Panc1 (cell line): ENCODE results near the gene GMDS. TPM values are rescaled to one million over a fixed set of nuclear protein-coding genes. Genes with fewer than 3 reads are reported as not detected.

Experiments used
- ATAC-seq: fragments of 200-7000 bp; cut with Tn5 transposase; 2 replicates; pipeline ENCODE4 v1.9.1; 2020; ENCODE audit warnings: mild to moderate bottlenecking, moderate library complexity
- BruUV-seq: library from RNA; stranded (reverse); fragments of 400-500 nt; replicated peaks from 2 replicates; lab custom pipeline; 2021; lab: Mats Ljungman, UMichigan
- CTCF ChIA-PET: fragments of 300-600 bp; sonication (Branson Sonifier 250); formaldehyde crosslinking; loops from one replicate; lab custom pipeline; 2022; ENCODE audit warnings: antibody characterized with exemption; lab: Charles Lee
- POLR2A ChIA-PET: fragments of 300-600 bp; sonication (Branson Sonifier 250); formaldehyde crosslinking; loops from one replicate; lab custom pipeline; 2022; ENCODE audit warnings: antibody characterized with exemption; lab: Charles Lee
- DNase-seq: peaks from one replicate; pipeline ENCODE4 v3.0.0-alpha.2; 2010; ENCODE audit warnings: low read depth, low spot score
- H3K27ac ChIP-seq: 2 replicates; pipeline ENCODE4 v1.5.1; 2011; ENCODE audit warnings: mild to moderate bottlenecking, low read length, inconsistent platforms
- H3K27me3 ChIP-seq: fragments of 200-500 bp; sonication (Bioruptor generic); 2 replicates; pipeline ENCODE4 v1.6.0; 2014; ENCODE audit warnings: low read length, inconsistent platforms; ENCODE audit not compliant: control insufficient read depth, insufficient read depth
- H3K36me3 ChIP-seq: fragments of 200-500 bp; sonication (Bioruptor generic); 2 replicates; pipeline ENCODE4 v1.5.1; 2014; ENCODE audit warnings: inconsistent platforms, mild to moderate bottlenecking, low read length, moderate library complexity; ENCODE audit not compliant: control insufficient read depth, insufficient read depth
- H3K4me1 ChIP-seq: 2 replicates; pipeline ENCODE4 v1.5.1; 2011; ENCODE audit warnings: inconsistent platforms, mild to moderate bottlenecking, low read length, moderate library complexity; ENCODE audit not compliant: control insufficient read depth, insufficient read depth
- H3K4me3 ChIP-seq, 2 experiments: 2 replicates each; pipeline ENCODE4 v1.5.1; 2011 to 2012; ENCODE audit warnings: low read depth in 2 of 2, low read length in 2 of 2, mild to moderate bottlenecking in 2 of 2, inconsistent platforms in 1 of 2, moderate library complexity in 1 of 2
- H3K9me3 ChIP-seq: fragments of 200-500 bp; sonication (Bioruptor generic); 2 replicates; pipeline ENCODE4 v1.5.1; 2014; ENCODE audit warnings: low read depth, mild to moderate bottlenecking, inconsistent platforms, low read length, moderate library complexity; ENCODE audit not compliant: control insufficient read depth, insufficient read depth
- CTCF ChIP-seq: fragments of 450-650 bp; IDR thresholded peaks from 2 replicates; pipeline ENCODE4 v1.5.1; 2017; ENCODE audit warnings: mild to moderate bottlenecking
- POLR2AphosphoS5 ChIP-seq: IDR thresholded peaks from 2 replicates; pipeline ENCODE4 v1.6.1; 2012; ENCODE audit warnings: mild to moderate bottlenecking, low read depth, low read length, moderate library complexity
- SIN3A ChIP-seq: IDR thresholded peaks from 2 replicates; pipeline ENCODE4 v1.6.1; 2012; ENCODE audit warnings: low read depth, mild to moderate bottlenecking, low read length, moderate library complexity, borderline replicate concordance; ENCODE audit not compliant: insufficient read depth
- TCF7L2 ChIP-seq: IDR thresholded peaks from 2 replicates; pipeline ENCODE4 v1.6.1; 2011; ENCODE audit warnings: mild to moderate bottlenecking, low read depth, low read length, inconsistent platforms
- in situ Hi-C: cut with HindIII; loops from 2 replicates; pipeline ENCODE4 v1.10.0; 2016; ENCODE audit warnings: low sequenced_read_pairs, low pct_unique_long_range_greater_than_20kb
- intact Hi-C: fragments of 100-400 bp; cut with micrococcal nuclease; formaldehyde crosslinking; loops from one replicate; pipeline ENCODE4 v1.10.0; 2022; ENCODE audit not compliant: unreplicated experiment
- total RNA-seq: library from RNA; stranded (reverse); gene quantifications from one replicate; pipeline ENCODE4 v1.2.1, GENCODE V29; 2021; ENCODE audit not compliant: unreplicated experiment
- TF ChIP-seq, protein P1 (sequence below), 2 experiments: IDR thresholded peaks; 2 replicates each; pipeline ENCODE4 v1.6.1; 2011 to 2012; ENCODE audit warnings: low read depth in 2 of 2, control low read depth in 1 of 2, low read length in 1 of 2, mild to moderate bottlenecking in 1 of 2, moderate library complexity in 1 of 2; ENCODE audit not compliant: insufficient read depth in 1 of 2

The GMDS gene
- total RNA-seq, 1 experiment from 2014 or later, result 9.8 TPM

GRCh38 chr6:2044192-2044591 lies 201.2 kb downstream of the GMDS start:
- CTCF ChIA-PET, result no interaction called here
- POLR2A ChIA-PET, result no interaction called here

GRCh38 chr6:2042956-2043648 lies 202.3 kb downstream of the GMDS start:
- no TSS peak for BruUV-seq
- TF ChIP-seq TCF7L2 (no peak), CTCF (no peak), POLR2AphosphoS5 (no peak), SIN3A (no peak)
- TF ChIP-seq, protein P1, sequence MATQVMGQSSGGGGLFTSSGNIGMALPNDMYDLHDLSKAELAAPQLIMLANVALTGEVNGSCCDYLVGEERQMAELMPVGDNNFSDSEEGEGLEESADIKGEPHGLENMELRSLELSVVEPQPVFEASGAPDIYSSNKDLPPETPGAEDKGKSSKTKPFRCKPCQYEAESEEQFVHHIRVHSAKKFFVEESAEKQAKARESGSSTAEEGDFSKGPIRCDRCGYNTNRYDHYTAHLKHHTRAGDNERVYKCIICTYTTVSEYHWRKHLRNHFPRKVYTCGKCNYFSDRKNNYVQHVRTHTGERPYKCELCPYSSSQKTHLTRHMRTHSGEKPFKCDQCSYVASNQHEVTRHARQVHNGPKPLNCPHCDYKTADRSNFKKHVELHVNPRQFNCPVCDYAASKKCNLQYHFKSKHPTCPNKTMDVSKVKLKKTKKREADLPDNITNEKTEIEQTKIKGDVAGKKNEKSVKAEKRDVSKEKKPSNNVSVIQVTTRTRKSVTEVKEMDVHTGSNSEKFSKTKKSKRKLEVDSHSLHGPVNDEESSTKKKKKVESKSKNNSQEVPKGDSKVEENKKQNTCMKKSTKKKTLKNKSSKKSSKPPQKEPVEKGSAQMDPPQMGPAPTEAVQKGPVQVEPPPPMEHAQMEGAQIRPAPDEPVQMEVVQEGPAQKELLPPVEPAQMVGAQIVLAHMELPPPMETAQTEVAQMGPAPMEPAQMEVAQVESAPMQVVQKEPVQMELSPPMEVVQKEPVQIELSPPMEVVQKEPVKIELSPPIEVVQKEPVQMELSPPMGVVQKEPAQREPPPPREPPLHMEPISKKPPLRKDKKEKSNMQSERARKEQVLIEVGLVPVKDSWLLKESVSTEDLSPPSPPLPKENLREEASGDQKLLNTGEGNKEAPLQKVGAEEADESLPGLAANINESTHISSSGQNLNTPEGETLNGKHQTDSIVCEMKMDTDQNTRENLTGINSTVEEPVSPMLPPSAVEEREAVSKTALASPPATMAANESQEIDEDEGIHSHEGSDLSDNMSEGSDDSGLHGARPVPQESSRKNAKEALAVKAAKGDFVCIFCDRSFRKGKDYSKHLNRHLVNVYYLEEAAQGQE (IDR thresholded peaks at IDR 0.05; ENCODE audit: insufficient read depth in 1 of 2, low read depth in 2 of 2, low read length in 1 of 2), result no peak
- H3K4me1 ChIP-seq, result no peaks in the 10 kb centered on the region
- CTCF ChIA-PET, result interaction anchor here (0.6 kb wide), 1 partner anchor 443 kb away, joined by 3 read pairs; no protein-coding TSS in a partner anchor
- ATAC-seq (no peak), DNase-seq (no peak)
- no peaks in the 10 kb centered on the region for H3K36me3 ChIP-seq
- H3K27ac ChIP-seq, result no peak overlapping the region
- POLR2A ChIA-PET, result interaction anchor here (0.6 kb wide), 1 partner anchor 659 kb away, joined by 3 read pairs; no protein-coding TSS in a partner anchor
- intact Hi-C loops, result no loop called here
- H3K9me3 ChIP-seq, result no peaks in the 10 kb centered on the region
- no peaks in the 10 kb centered on the region for H3K27me3 ChIP-seq
- in situ Hi-C loops, result no loop called here
- no peak overlapping the region for H3K4me3 ChIP-seq

More at GRCh38 chr6:2044192-2044591, 201.2 kb downstream of the GMDS start:
- Histone ChIP-seq H3K27ac (no peak overlapping the region), H3K9me3 (no peaks in the 10 kb centered on the region), H3K36me3 (no peaks in the 10 kb centered on the region), H3K4me1 (no peaks in the 10 kb centered on the region), H3K4me3 (no peak overlapping the region), H3K27me3 (no peaks in the 10 kb centered on the region)
- TF ChIP-seq POLR2AphosphoS5 (no peak), CTCF (no peak), SIN3A (no peak), TCF7L2 (no peak)
- TF ChIP-seq, protein P1 (IDR thresholded peaks at IDR 0.05; ENCODE audit: insufficient read depth in 1 of 2, low read depth in 2 of 2, low read length in 1 of 2), result no peak
- DNase-seq (no peak), ATAC-seq (no peak)
- intact Hi-C loops, result no loop called here
- BruUV-seq, result no TSS peak
- in situ Hi-C loops, result no loop called here
